NT2/D1 (cell line): Measurements from ENCODE around the gene MSANTD4.

Experiments
- YY1 ChIP-seq: IDR thresholded peaks from 2 replicates; pipeline ENCODE4 v1.6.1; 2011; ENCODE audit not compliant: insufficient read length, insufficient read depth
- ZNF274 ChIP-seq: IDR thresholded peaks from 2 replicates; pipeline ENCODE4 v1.6.1; 2011; ENCODE audit warnings: mild to moderate bottlenecking, low read depth, low read length

- no peak for TF ChIP-seq ZNF274
- no peak for TF ChIP-seq YY1
Measured at GRCh38 chr11:106012744-106013143, 9.3 kb downstream of the MSANTD4 start.
